ENCODE data around the gene LRBA.
A peak's percentile ranks its signal among the peaks of the same experiment; 100 is the strongest.

The LRBA gene

GRCh38 chr4:150624055-150624454 lies 391.0 kb downstream of the LRBA start:
- no peak for TF ChIP-seq CTCF (IDR thresholded peaks at IDR 0.05; ENCODE audit: insufficient read depth, low read depth, low read length, missing control alignments)
- H3K4me3 ChIP-seq (ENCODE audit: low read length), result no peak overlapping the region
- no peak for DNase-seq (ENCODE audit: low read depth)

- TF ChIP-seq CTCF (IDR thresholded peaks at IDR 0.05; ENCODE audit: insufficient read depth, low read depth, low read length, missing control alignments), result no peak
- no peak overlapping the region for H3K4me3 ChIP-seq (ENCODE audit: low read length)
- no peak for DNase-seq (ENCODE audit: low read depth)
Measured at GRCh38 chr4:150619042-150619441, 396.0 kb downstream of the LRBA start.

- no peak for TF ChIP-seq CTCF (IDR thresholded peaks at IDR 0.05; ENCODE audit: insufficient read depth, low read depth, low read length, missing control alignments)
- H3K4me3 ChIP-seq (ENCODE audit: low read length), result no peak overlapping the region
- DNase-seq (ENCODE audit: low read depth), result peak; percentile 4
Measured at GRCh38 chr4:150609131-150609530, 406.0 kb downstream of the LRBA start.

- no peak overlapping the region for H3K4me3 ChIP-seq (ENCODE audit: low read length)
- no peak for DNase-seq (ENCODE audit: low read depth)
- TF ChIP-seq CTCF (IDR thresholded peaks at IDR 0.05; ENCODE audit: insufficient read depth, low read depth, low read length, missing control alignments), result no peak
Measured at GRCh38 chr4:150600812-150601445, 414.2 kb downstream of the LRBA start.

DNA sequence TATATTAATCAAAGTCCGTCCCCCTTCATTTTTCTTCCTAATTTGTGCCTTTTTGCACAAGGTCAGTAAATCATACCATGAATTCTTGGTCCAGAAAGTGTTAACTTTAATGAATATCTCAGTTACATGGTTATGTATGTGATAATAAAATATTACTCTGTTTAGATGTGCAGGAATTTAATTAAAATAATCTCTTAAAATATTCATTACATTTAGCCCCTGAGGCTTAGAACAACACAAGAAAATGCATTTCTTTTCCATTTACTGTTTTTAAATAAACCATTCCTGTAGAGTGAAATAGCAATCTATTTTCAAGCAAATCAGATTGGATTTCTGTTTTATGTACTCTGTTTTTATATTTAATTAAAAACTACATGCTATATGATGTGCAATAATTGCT lies 415.5 kb downstream of the LRBA start:
- no peak for DNase-seq (ENCODE audit: low read depth)
- TF ChIP-seq CTCF (IDR thresholded peaks at IDR 0.05; ENCODE audit: insufficient read depth, low read depth, low read length, missing control alignments), result no peak
- H3K4me3 ChIP-seq (ENCODE audit: low read length), result no peak overlapping the region

DNA sequence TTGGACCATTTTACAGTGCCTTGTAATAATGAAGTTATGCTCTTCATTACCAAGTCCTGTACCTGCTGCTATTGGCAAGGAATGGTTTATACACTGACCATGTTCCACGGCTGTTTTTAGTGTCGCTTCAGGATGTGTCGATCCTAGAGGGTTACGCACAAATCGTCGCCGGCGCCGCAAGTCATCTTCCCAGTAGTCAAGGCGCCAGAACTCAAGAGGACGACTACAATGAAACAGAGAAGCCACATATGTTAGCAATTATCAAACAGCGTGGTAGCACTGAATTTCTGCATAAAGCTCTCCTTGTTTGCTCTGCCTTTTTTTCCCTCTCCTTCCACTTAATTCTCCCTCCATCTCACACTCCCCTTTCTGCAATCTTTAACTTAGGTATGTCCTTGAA lies 416.2 kb downstream of the LRBA start:
- no peak for TF ChIP-seq CTCF (IDR thresholded peaks at IDR 0.05; ENCODE audit: insufficient read depth, low read depth, low read length, missing control alignments)
- no peak for DNase-seq (ENCODE audit: low read depth)
- H3K4me3 ChIP-seq (ENCODE audit: low read length), result no peak overlapping the region

DNA sequence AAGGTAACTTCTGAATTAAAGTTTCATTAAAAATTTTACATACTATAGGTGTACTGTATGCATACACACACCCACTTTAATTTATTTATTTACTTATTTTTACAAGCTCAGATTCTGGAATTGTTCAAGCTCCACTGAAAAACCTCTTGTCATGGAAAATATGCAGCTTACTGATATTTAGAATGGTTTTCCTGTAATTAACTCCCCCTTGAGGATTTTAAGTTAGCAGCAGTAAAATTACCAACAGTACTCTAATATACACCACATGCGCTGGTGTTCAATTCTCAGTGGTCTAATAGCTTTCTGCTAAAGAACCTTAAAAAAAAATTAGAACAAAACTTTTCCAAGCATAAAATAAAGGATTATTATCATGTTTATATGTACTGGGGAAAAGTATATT lies 421.1 kb downstream of the LRBA start:
- H3K4me3 ChIP-seq (ENCODE audit: low read length), result no peak overlapping the region
- no peak for TF ChIP-seq CTCF (IDR thresholded peaks at IDR 0.05; ENCODE audit: insufficient read depth, low read depth, low read length, missing control alignments)
- no peak for DNase-seq (ENCODE audit: low read depth)
